DND-41 (cell line): ENCODE results near the gene TENT5C.

ENCODE experiments used
- EZH2 ChIP-seq: IDR thresholded peaks from 3 replicates; pipeline ENCODE4 v1.6.1; 2012; ENCODE audit warnings: borderline replicate concordance, low read depth, mild to moderate bottlenecking, moderate library complexity, low read length, inconsistent platforms; ENCODE audit not compliant: severe bottlenecking
- TF ChIP-seq, protein P1 (sequence below): IDR thresholded peaks from 2 replicates; pipeline ENCODE4 v1.5.1; 2012; ENCODE audit warnings: borderline replicate concordance, low read length, moderate library complexity, mild to moderate bottlenecking; ENCODE audit not compliant: poor library complexity, severe bottlenecking; ENCODE audit errors: extremely low read depth

DNA sequence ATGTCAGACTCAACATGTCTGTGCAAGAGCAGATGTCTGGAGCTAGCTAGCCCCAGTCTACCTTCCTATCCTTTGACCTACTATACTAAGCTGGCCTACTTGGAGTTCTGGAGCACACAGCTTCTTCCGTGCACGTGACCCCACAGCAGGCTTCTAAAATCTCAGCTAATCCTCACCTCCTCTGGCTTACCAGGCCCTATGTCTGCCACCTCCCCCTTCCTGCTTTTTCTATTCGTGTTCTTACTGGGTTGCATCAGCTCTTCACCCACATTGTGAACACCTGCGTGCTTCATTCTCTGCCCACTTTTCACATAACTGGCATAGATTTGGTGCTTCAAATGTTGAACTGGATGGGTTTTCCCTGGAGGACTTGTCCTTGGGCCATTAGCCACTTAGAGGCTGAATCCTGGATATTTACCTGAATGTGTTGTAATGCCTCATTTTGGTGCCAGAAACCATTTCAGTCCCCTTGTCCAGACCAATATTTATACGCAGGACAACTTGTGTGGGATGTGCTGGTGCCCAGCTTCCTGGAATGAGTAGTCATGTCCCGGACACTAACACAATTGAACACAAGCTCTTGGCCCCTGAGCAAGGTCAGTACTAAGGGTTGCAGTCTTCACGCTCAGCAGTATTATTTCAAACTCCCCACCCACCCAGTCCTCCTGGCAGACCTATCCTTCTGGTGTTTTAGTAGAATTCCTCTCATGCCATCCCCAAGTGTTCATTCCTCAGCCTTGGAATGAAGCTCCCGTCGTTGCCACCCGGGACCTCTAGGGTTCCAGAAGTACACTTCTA, 24.0 kb downstream of the TENT5C start:
- TF ChIP-seq, protein P1, sequence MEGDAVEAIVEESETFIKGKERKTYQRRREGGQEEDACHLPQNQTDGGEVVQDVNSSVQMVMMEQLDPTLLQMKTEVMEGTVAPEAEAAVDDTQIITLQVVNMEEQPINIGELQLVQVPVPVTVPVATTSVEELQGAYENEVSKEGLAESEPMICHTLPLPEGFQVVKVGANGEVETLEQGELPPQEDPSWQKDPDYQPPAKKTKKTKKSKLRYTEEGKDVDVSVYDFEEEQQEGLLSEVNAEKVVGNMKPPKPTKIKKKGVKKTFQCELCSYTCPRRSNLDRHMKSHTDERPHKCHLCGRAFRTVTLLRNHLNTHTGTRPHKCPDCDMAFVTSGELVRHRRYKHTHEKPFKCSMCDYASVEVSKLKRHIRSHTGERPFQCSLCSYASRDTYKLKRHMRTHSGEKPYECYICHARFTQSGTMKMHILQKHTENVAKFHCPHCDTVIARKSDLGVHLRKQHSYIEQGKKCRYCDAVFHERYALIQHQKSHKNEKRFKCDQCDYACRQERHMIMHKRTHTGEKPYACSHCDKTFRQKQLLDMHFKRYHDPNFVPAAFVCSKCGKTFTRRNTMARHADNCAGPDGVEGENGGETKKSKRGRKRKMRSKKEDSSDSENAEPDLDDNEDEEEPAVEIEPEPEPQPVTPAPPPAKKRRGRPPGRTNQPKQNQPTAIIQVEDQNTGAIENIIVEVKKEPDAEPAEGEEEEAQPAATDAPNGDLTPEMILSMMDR = no peak
- TF ChIP-seq EZH2 = no peak
